Neuronal stem cell (in vitro differentiated cells): ENCODE measurements around the gene MET.
"Not testable (repeated sequence)": the region's sequence is repeated elsewhere in the genome, so short reads cannot be mapped to it uniquely, and the experiment has no call there.

ENCODE experiments used
- DNase-seq: peaks from one replicate; pipeline ENCODE4 v3.0.0-alpha.2; 2013; ENCODE audit warnings: low spot score
- H2AFZ ChIP-seq: one replicate; pipeline ENCODE4 v1.6.1; 2013; ENCODE audit warnings: mild to moderate bottlenecking, low read length, inconsistent platforms
- H2AK5ac ChIP-seq: 2 replicates; pipeline ENCODE4 v1.6.1; 2013; ENCODE audit warnings: low read depth, mild to moderate bottlenecking, inconsistent platforms, low read length, moderate library complexity, mixed read lengths
- H2BK120ac ChIP-seq: 2 replicates; pipeline ENCODE4 v1.6.1; 2013; ENCODE audit warnings: low read depth, mild to moderate bottlenecking, inconsistent platforms, low read length, moderate library complexity, mixed read lengths
- H2BK12ac ChIP-seq: one replicate; pipeline ENCODE4 v1.6.1; 2013; ENCODE audit warnings: low read length, inconsistent platforms
- H2BK15ac ChIP-seq: 2 replicates; pipeline ENCODE4 v1.6.1; 2013; ENCODE audit warnings: mild to moderate bottlenecking, low read length, inconsistent platforms, mixed read lengths
- H2BK5ac ChIP-seq: one replicate; pipeline ENCODE4 v1.6.1; 2013; ENCODE audit warnings: inconsistent platforms, mild to moderate bottlenecking, low read length, moderate library complexity
- H3K14ac ChIP-seq: one replicate; pipeline ENCODE4 v1.6.1; 2013; ENCODE audit warnings: low read length, inconsistent platforms
- H3K18ac ChIP-seq: 2 replicates; pipeline ENCODE4 v1.6.1; 2013; ENCODE audit warnings: low read length, inconsistent platforms
- H3K23ac ChIP-seq: 2 replicates; pipeline ENCODE4 v1.6.1; 2013; ENCODE audit warnings: low read depth, mild to moderate bottlenecking, mixed read lengths, low read length, inconsistent platforms; ENCODE audit not compliant: poor library complexity
- H3K27ac ChIP-seq: replicated peaks from 3 replicates; pipeline ENCODE4 v1.5.1; 2013; ENCODE audit warnings: low read length, inconsistent platforms
- H3K27me3 ChIP-seq, 3 experiments: 2 replicates each; pipeline ENCODE4 v1.6.1; 2013; ENCODE audit warnings: low read length in 3 of 3, mild to moderate bottlenecking in 2 of 3, inconsistent platforms in 1 of 3, low read depth in 1 of 3, mixed read lengths in 1 of 3, moderate library complexity in 1 of 3; ENCODE audit not compliant: control insufficient read depth in 3 of 3, insufficient read depth in 3 of 3
- H3K36me3 ChIP-seq, 2 donors: replicated peaks in 1 of 2; 2 replicates each; pipeline ENCODE4 v1.6.1; 2013; ENCODE audit warnings: low read length in 2 of 2; ENCODE audit not compliant: control insufficient read depth in 2 of 2, insufficient read depth in 2 of 2
- H3K4ac ChIP-seq: 2 replicates; pipeline ENCODE4 v1.6.1; 2013; ENCODE audit warnings: inconsistent platforms, mild to moderate bottlenecking, low read length, moderate library complexity
- H3K4me1 ChIP-seq, 2 donors: 1 replicate in 1 of 2; 2 replicates in 1 of 2; pipeline ENCODE4 v1.6.1; 2013; ENCODE audit warnings: low read length in 2 of 2, low read depth in 1 of 2; ENCODE audit not compliant: control insufficient read depth in 2 of 2, insufficient read depth in 1 of 2
- H3K4me2 ChIP-seq: one replicate; pipeline ENCODE4 v1.6.1; 2013; ENCODE audit warnings: mild to moderate bottlenecking, low read length, inconsistent platforms; ENCODE audit not compliant: insufficient read depth, poor library complexity, severe bottlenecking
- H3K4me3 ChIP-seq, 2 donors: 2 replicates each; pipeline ENCODE4 v1.5.1; 2013; ENCODE audit warnings: low read length in 2 of 2, mild to moderate bottlenecking in 2 of 2, inconsistent platforms in 1 of 2, moderate library complexity in 1 of 2
- H3K79me1 ChIP-seq: one replicate; pipeline ENCODE4 v1.6.1; 2013; ENCODE audit warnings: low read depth, mild to moderate bottlenecking, inconsistent platforms, low read length, moderate library complexity
- H3K9ac ChIP-seq: one replicate; pipeline ENCODE4 v1.6.1; 2013; ENCODE audit warnings: mild to moderate bottlenecking, low read depth, low read length, inconsistent platforms; ENCODE audit not compliant: poor library complexity
- H3K9me3 ChIP-seq, 2 donors: replicated peaks in 1 of 2; 2 replicates each; pipeline versions ENCODE3 to v1.6.1; 2013; ENCODE audit warnings: low read length in 2 of 2, mild to moderate bottlenecking in 2 of 2, inconsistent platforms in 1 of 2, low read depth in 1 of 2, mixed read lengths in 1 of 2, moderate library complexity in 1 of 2; ENCODE audit not compliant: control insufficient read depth in 2 of 2, insufficient read depth in 1 of 2
- H4K8ac ChIP-seq: one replicate; pipeline ENCODE4 v1.6.1; 2013; ENCODE audit warnings: low read depth, mild to moderate bottlenecking, inconsistent platforms, low read length, moderate library complexity
- H4K91ac ChIP-seq: one replicate; pipeline ENCODE4 v1.6.1; 2013; ENCODE audit warnings: low read length, low read depth, mild to moderate bottlenecking, inconsistent platforms; ENCODE audit not compliant: poor library complexity
- WGBS, 2 donors: extraction: QIAGEN DNeasy Blood & Tissue Kit; methylation state at CpG; one replicate each; pipeline ENCODE4 v1.1.7; 2013; ENCODE audit warnings: missing lambda C conversion rate in 2 of 2, mixed read lengths in 1 of 2; ENCODE audit not compliant: insufficient read length in 2 of 2, insufficient replicate concordance in 1 of 2; ENCODE audit errors: extremely low coverage in 2 of 2; 5-methylcytosine and 5-hydroxymethylcytosine counted together

Gene MET

GRCh38 chr7:116636997-116637396, 35.0 kb upstream of the MET start:
- Histone ChIP-seq H3K14ac (no peak overlapping the region), H3K4me3 (no peak overlapping the region), H3K79me1 (no peaks in the 10 kb centered on the region), H3K4me1 (peaks cover 0 to 2% of the 10 kb centered on the region in 2 donors), H4K91ac (no peak overlapping the region), H3K4ac (no peak overlapping the region), H2BK120ac (no peak overlapping the region), H2AK5ac (no peak overlapping the region), H2BK5ac (no peak overlapping the region), H3K23ac (no peak overlapping the region), H2AFZ (no peak overlapping the region), H3K9ac (no peak overlapping the region), H2BK15ac (no peak overlapping the region), H3K27me3 (no peaks in the 10 kb centered on the region), H3K36me3 (no peaks in the 10 kb centered on the region), H3K18ac (no peak overlapping the region), H4K8ac (no peak overlapping the region), H2BK12ac (no peak overlapping the region), H3K4me2 (no peak overlapping the region), H3K9me3 (no peaks in the 10 kb centered on the region), H3K27ac (no peak overlapping the region)
- no peak for DNase-seq
- no CpG with 5 or more reads among the region's 4 CpGs for WGBS, 2 donors

DNA sequence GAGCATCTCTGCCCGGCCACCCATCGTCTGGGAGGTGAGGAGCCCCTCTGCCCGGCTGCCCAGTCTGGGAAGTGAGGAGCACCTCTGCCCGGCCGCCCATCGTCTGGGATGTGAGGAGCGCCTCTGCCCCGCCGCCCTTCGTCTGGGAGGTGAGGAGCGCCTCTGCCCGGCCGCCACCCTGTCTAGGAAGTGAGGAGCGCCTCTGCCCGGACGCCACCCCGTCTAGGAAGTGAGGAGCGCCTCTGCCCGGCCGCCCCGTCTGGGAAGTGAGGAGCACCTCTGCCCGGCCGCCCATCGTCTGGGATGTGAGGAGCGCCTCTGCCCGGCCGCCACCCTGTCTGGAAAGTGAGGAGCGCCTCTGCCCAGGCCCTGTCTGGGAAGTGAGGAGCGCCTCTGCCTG, 33.4 kb upstream of the MET start:
- not testable (repeated sequence) for H2BK120ac ChIP-seq, H2BK12ac ChIP-seq, H3K79me1 ChIP-seq, H3K23ac ChIP-seq, H2BK5ac ChIP-seq, H3K4me3 ChIP-seq, H3K4ac ChIP-seq, H3K18ac ChIP-seq, H2BK15ac ChIP-seq, H3K14ac ChIP-seq, H3K27me3 ChIP-seq, H2AFZ ChIP-seq, H3K27ac ChIP-seq, H4K8ac ChIP-seq, H3K9ac ChIP-seq, H3K4me2 ChIP-seq, H3K4me1 ChIP-seq, H3K36me3 ChIP-seq, H3K9me3 ChIP-seq, DNase-seq, H4K91ac ChIP-seq, H2AK5ac ChIP-seq
- no CpG with 5 or more reads among the region's 29 CpGs for WGBS, 2 donors

DNA sequence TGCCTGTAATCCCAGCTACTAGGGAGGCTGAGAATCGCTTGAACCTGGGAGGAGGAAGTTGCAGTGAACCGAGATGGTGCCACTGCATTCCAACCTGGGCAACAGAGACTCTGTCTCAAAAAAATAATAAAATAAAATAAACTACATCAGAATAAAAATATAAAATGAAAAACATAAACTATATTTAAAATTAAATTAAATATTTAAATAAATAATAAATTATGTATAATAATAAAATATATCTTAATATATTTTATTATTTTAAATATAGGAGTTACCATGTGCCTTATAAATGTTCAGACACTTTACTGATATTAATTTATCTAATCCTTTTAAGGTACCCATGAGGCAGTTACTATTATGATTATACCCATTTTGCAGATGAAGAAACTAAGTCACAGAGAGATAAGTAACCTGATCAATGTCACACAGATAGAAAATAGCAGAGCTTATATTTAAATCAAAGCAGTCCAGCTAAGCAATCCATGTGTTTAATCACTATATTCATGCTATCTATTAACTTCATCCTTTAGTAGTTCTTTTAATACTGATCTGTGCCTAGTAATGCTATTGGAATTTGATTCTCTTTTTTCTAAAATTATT, 30.3 kb upstream of the MET start:
- Histone ChIP-seq H3K9ac (no peak overlapping the region), H3K4me3 (no peak overlapping the region)
- no CpG with 5 or more reads among the region's 2 CpGs for WGBS, 2 donors

DNA sequence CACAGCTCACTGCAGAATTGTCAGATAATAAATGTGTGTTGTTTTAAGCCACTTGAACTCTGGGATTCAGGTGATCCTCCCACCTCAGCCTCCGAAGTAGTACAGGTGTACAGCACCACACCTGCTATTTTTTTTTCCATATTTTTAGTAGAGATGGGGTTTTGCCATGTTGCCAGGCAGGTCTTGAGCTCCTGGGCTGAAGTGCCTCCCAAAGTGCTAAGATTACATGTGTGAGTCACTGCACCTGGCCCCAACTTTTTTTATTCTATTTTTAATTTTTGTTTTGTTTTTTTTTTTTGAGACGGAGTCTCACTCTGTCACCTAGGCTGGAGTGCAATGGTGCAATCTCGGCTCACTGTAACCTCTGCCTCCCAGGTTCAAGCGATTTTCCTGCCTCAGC, 28.8 kb upstream of the MET start:
- H3K79me1 ChIP-seq, H3K36me3 ChIP-seq, H3K4ac ChIP-seq, H4K91ac ChIP-seq, H3K9ac ChIP-seq, H2BK15ac ChIP-seq, H3K9me3 ChIP-seq, H3K18ac ChIP-seq, H3K23ac ChIP-seq, H4K8ac ChIP-seq, H2BK5ac ChIP-seq, DNase-seq, H3K27me3 ChIP-seq, H3K27ac ChIP-seq, H3K14ac ChIP-seq, H2AK5ac ChIP-seq, H3K4me1 ChIP-seq, H2BK120ac ChIP-seq, H3K4me2 ChIP-seq, H3K4me3 ChIP-seq, H2BK12ac ChIP-seq, H2AFZ ChIP-seq: not testable (repeated sequence)
- no CpG with 5 or more reads among the region's 4 CpGs for WGBS, 2 donors

More for the DNA sequence above, 30.3 kb upstream of the MET start:
- no peak overlapping the region for H2BK15ac ChIP-seq
- H2BK5ac ChIP-seq: no peak overlapping the region
- H3K27ac ChIP-seq: no peak overlapping the region
- H3K18ac ChIP-seq: no peak overlapping the region
- no peak overlapping the region for H2AFZ ChIP-seq
- H3K23ac ChIP-seq: no peak overlapping the region
- no peak overlapping the region for H3K4me2 ChIP-seq
- no peak overlapping the region for H2BK12ac ChIP-seq
- no peak for DNase-seq
- H4K91ac ChIP-seq: no peak overlapping the region
- no peaks in the 10 kb centered on the region for H3K79me1 ChIP-seq
- no peaks in the 10 kb centered on the region for H3K36me3 ChIP-seq
- peaks cover 0 to 6% (median 0%) of the 10 kb centered on the region in 3 experiments for H3K27me3 ChIP-seq
- no peak overlapping the region for H3K4ac ChIP-seq
- H3K14ac ChIP-seq: no peak overlapping the region
- no peak overlapping the region for H4K8ac ChIP-seq
- no peak overlapping the region for H2BK120ac ChIP-seq
- no peaks in the 10 kb centered on the region for H3K9me3 ChIP-seq
- H3K4me1 ChIP-seq: no peaks in the 10 kb centered on the region
- no peak overlapping the region for H2AK5ac ChIP-seq
